HepG2 (cell line): ENCODE results near the gene BASP1. TPM values are rescaled to one million over a fixed set of nuclear protein-coding genes. Genes with fewer than 3 reads are reported as not detected.

ENCODE experiments used
- ATAC-seq: fragments of 200-7000 bp; cut with Tn5 transposase; 3 replicates; pipeline ENCODE4 v1.9.1; 2020; ENCODE audit warnings: mild to moderate bottlenecking, moderate library complexity
- BruUV-seq: library from RNA; stranded (reverse); fragments of 400-500 nt; replicated peaks from 2 replicates; lab custom pipeline; 2021; lab: Mats Ljungman, UMichigan
- CTCF ChIA-PET: fragments of 300-600 bp; formaldehyde crosslinking; extraction: SDS; loops from one replicate; lab custom pipeline; 2021; ENCODE audit warnings: low total read pairs, inconsistent platforms, low intra/inter-chr PET ratio; lab: Yijun Ruan, JAX
- POLR2A ChIA-PET: fragments of 350-600 bp; sonication (Branson Sonifier 250); formaldehyde crosslinking; loops from one replicate; lab custom pipeline; 2020; ENCODE audit warnings: antibody characterized with exemption, inconsistent platforms; lab: Yijun Ruan, JAX
- DNase-seq: peaks from one replicate; pipeline ENCODE4 v3.0.0-alpha.2; 2015; ENCODE audit warnings: low spot score
- FAIRE-seq: peaks from 3 replicates; lab custom pipeline; 2011; peaks lifted over from hg19 to GRCh38; lab: Jason Lieb, UNC
- H2AFZ ChIP-seq: one replicate; pipeline ENCODE4 v1.6.1; 2011; ENCODE audit warnings: low read length, inconsistent platforms
- H3K27ac ChIP-seq: fragments of 300-600 bp; 3 replicates; pipeline ENCODE4 v1.8.0; 2011; ENCODE audit warnings: mixed run types, mild to moderate bottlenecking, mixed read lengths, low read length, inconsistent platforms; ENCODE audit not compliant: insufficient read depth; ENCODE audit errors: extremely low read length
- H3K27me3 ChIP-seq, 2 experiments: fragments of 200-600 bp in 1 of 2; 2 replicates in 1 of 2; 3 replicates in 1 of 2; pipeline versions ENCODE4 v1.6.0 to v1.8.0; 2011; ENCODE audit warnings: low read length in 2 of 2, mild to moderate bottlenecking in 2 of 2, moderate library complexity in 2 of 2, inconsistent platforms in 1 of 2; ENCODE audit not compliant: insufficient read depth in 2 of 2, control insufficient read depth in 1 of 2
- H3K36me3 ChIP-seq, 2 experiments: fragments of 200-600 bp in 1 of 2; replicated peaks in 1 of 2; 2 replicates in 1 of 2; 3 replicates in 1 of 2; pipeline versions ENCODE4 v1.5.1 to v1.8.0; 2011; ENCODE audit warnings: low read length in 2 of 2, inconsistent platforms in 1 of 2; ENCODE audit not compliant: insufficient read depth in 2 of 2, control insufficient read depth in 1 of 2
- H3K4me1 ChIP-seq: 2 replicates; pipeline ENCODE4 v1.5.1; 2012; ENCODE audit warnings: low read length, inconsistent platforms; ENCODE audit not compliant: insufficient read depth
- H3K4me2 ChIP-seq: 2 replicates; pipeline ENCODE4 v1.6.0; 2011; ENCODE audit warnings: low read depth, low read length, inconsistent platforms
- H3K4me3 ChIP-seq, 3 experiments: fragments of 200-600 bp in 1 of 3; sonication (generic), shearing (Covaris generic) in 1 of 3; replicated peaks in 1 of 3; 2 replicates each; pipeline ENCODE4 v1.5.1; 2011 to 2016; ENCODE audit warnings: low read length in 3 of 3, inconsistent platforms in 2 of 3, low read depth in 2 of 3, mild to moderate bottlenecking in 2 of 3, control low read depth in 1 of 3, mixed read lengths in 1 of 3; ENCODE audit not compliant: insufficient read depth in 1 of 3
- H3K79me2 ChIP-seq: one replicate; pipeline ENCODE4 v1.6.1; 2011; ENCODE audit warnings: low read length, inconsistent platforms; ENCODE audit not compliant: insufficient read depth
- H3K9ac ChIP-seq: 2 replicates; pipeline ENCODE4 v1.6.0; 2011; ENCODE audit warnings: mild to moderate bottlenecking, low read depth, low read length, inconsistent platforms; ENCODE audit not compliant: insufficient read depth
- H3K9me3 ChIP-seq: 2 replicates; pipeline ENCODE4 v1.5.1; 2012; ENCODE audit warnings: mild to moderate bottlenecking, low read length
- H4K20me1 ChIP-seq: 2 replicates; pipeline ENCODE4 v1.6.0; 2011; ENCODE audit warnings: inconsistent platforms, mild to moderate bottlenecking, low read length, moderate library complexity; ENCODE audit not compliant: insufficient read depth
- AGO2 ChIP-seq: fragments of 200-400 bp; formaldehyde crosslinking; optimal IDR thresholded peaks from 2 replicates; pipeline ENCODE3; 2017; ENCODE audit warnings: mild to moderate bottlenecking, low read depth, low read length, moderate library complexity
- EZH2 ChIP-seq: conservative IDR thresholded peaks from 2 replicates; pipeline ENCODE4 v1.6.1; 2012; ENCODE audit warnings: mild to moderate bottlenecking, low read depth, low read length, moderate library complexity
- FOXP4 ChIP-seq: sonication (generic); formaldehyde crosslinking; IDR thresholded peaks from 2 replicates; pipeline ENCODE4 v1.4.0; 2020; ENCODE audit warnings: missing genetic modification reagents
- HES4 ChIP-seq: sonication (generic); formaldehyde crosslinking; IDR thresholded peaks from 2 replicates; pipeline ENCODE4 v1.9.0; 2021; ENCODE audit warnings: mild to moderate bottlenecking, missing genetic modification reagents, borderline replicate concordance
- HNF1A ChIP-seq, 2 experiments: sonication (generic) in 1 of 2; formaldehyde crosslinking in 1 of 2; IDR thresholded peaks; 2 replicates each; pipeline versions ENCODE4 v1.4.0 to v1.6.1; 2016 to 2020; ENCODE audit warnings: borderline replicate concordance in 1 of 2, low read depth in 1 of 2, mild to moderate bottlenecking in 1 of 2, missing genetic modification reagents in 1 of 2
- RBM39 ChIP-seq: fragments of 200-400 bp; formaldehyde crosslinking; IDR thresholded peaks from one replicate; pipeline ENCODE4 v1.6.1; 2018; ENCODE audit warnings: antibody characterized with exemption, mild to moderate bottlenecking, low read depth, low read length; ENCODE audit not compliant: poor library complexity, severe bottlenecking
- SIN3A ChIP-seq: IDR thresholded peaks from 2 replicates; pipeline ENCODE4 v1.6.1; 2011; ENCODE audit warnings: low read depth, mild to moderate bottlenecking, control low read depth, low read length, borderline replicate concordance
- SMARCC2 ChIP-seq: fragments of 450-650 bp; IDR thresholded peaks from 2 replicates; pipeline ENCODE4 v1.6.1; 2017; ENCODE audit warnings: antibody characterized with exemption, mild to moderate bottlenecking
- SMARCE1 ChIP-seq: fragments of 450-650 bp; IDR thresholded peaks from 2 replicates; pipeline ENCODE4 v1.6.1; 2017; ENCODE audit warnings: borderline replicate concordance
- SP1 ChIP-seq, 2 experiments: fragments of 450-650 bp in 1 of 2; sonication (generic) in 1 of 2; formaldehyde crosslinking in 1 of 2; IDR thresholded peaks; 2 replicates each; pipeline versions ENCODE4 v1.4.0 to v1.6.1; 2016 to 2020; ENCODE audit warnings: missing genetic modification reagents in 1 of 2
- ZBTB20 ChIP-seq: sonication (generic); formaldehyde crosslinking; IDR thresholded peaks from 2 replicates; pipeline ENCODE4 v1.8.1; 2023; ENCODE audit warnings: missing genetic modification reagents, low read depth, mild to moderate bottlenecking, borderline replicate concordance
- ZNF280B ChIP-seq: sonication (generic); formaldehyde crosslinking; IDR thresholded peaks from 2 replicates; pipeline ENCODE4 v1.5.0; 2020; ENCODE audit warnings: missing genetic modification reagents, mild to moderate bottlenecking, borderline replicate concordance
- ZNF326 ChIP-seq: sonication (generic); formaldehyde crosslinking; IDR thresholded peaks from 2 replicates; pipeline ENCODE4 v1.4.0; 2020; ENCODE audit warnings: missing genetic modification reagents, borderline replicate concordance
- ZNF333 ChIP-seq: sonication (generic); formaldehyde crosslinking; IDR thresholded peaks from 2 replicates; pipeline ENCODE4 v1.4.0; 2020; ENCODE audit warnings: mild to moderate bottlenecking, missing genetic modification reagents, borderline replicate concordance
- ZNF75D ChIP-seq: sonication (generic); formaldehyde crosslinking; IDR thresholded peaks from 2 replicates; pipeline ENCODE4 v1.8.1; 2023; ENCODE audit warnings: missing genetic modification reagents, mild to moderate bottlenecking, borderline replicate concordance
- WGBS: methylation state at CpG from one replicate; pipeline ENCODE4 v1.1.6; 2017; ENCODE audit warnings: low lambda C conversion rate; 5-methylcytosine and 5-hydroxymethylcytosine counted together
- in situ Hi-C: cut with HindIII; loops from 2 replicates; pipeline ENCODE4 v1.10.0; 2017; ENCODE audit warnings: low pct_unique_long_range_greater_than_20kb; ENCODE audit not compliant: extremely low pct_ligation_motif_present
- intact Hi-C: fragments of 100-400 bp; cut with micrococcal nuclease; formaldehyde crosslinking; loops from one replicate; pipeline ENCODE4 v1.10.0; 2022; ENCODE audit not compliant: unreplicated experiment
- polyA plus RNA-seq, 8 experiments: library from polyadenylated mRNA; depleted of rRNA in 3 of 8; stranded (reverse) in 7 of 8; unstranded in 1 of 8; fragments of >200 nt; fragmentation: Illumina TruSeq in 4 of 8; extraction: Trizol in 4 of 8; gene quantifications; 2 replicates each; pipeline versions ENCODE4 v1.2.1 to v1.2.3, GENCODE V29; 2011 to 2016; ENCODE audit warnings: low read depth in 4 of 8, missing spikeins in 1 of 8, mixed read lengths in 1 of 8; ENCODE audit not compliant: insufficient read depth in 1 of 8
- total RNA-seq, 5 experiments: library from RNA; depleted of rRNA; stranded (reverse); fragments of >200 nt; fragmentation: Illumina TruSeq; extraction: Trizol; gene quantifications; 2 replicates each; pipeline ENCODE4 v1.2.3, GENCODE V29; 2016; ENCODE audit warnings: low read depth in 1 of 5

Gene BASP1
- total and polyA plus RNA-seq, 2 of the 13 experiments (the other 11 are each of a cell fraction or from before 2014, with no cell fraction given): 0.04 TPM; not detected in 1

GRCh38 chr5:17204133-17204489, 13.3 kb upstream of the BASP1 start:
- Histone ChIP-seq H3K4me2 (no peak overlapping the region), H3K27me3 (peaks cover 0 to 4% of the 10 kb centered on the region in 2 experiments; a peak in 1 of 5 replicates), H3K36me3 (no peaks in the 10 kb centered on the region), H3K79me2 (no peaks in the 10 kb centered on the region), H3K27ac (no peak overlapping the region), H3K4me3 (no peak overlapping the region), H2AFZ (no peak overlapping the region), H3K9ac (no peak overlapping the region), H3K4me1 (no peaks in the 10 kb centered on the region), H4K20me1 (no peaks in the 10 kb centered on the region), H3K9me3 (no peaks in the 10 kb centered on the region)
- intact Hi-C loops (no loop called here), in situ Hi-C loops (no loop called here)
- DNase-seq (no peak), ATAC-seq (peak; percentile 28; the same call in 2 of the 3 replicates), FAIRE-seq (no peak)
- BruUV-seq: no TSS peak
- WGBS: 16% methylated on average over 6 of the region's 6 CpGs
- CTCF ChIA-PET: interaction anchor here (1.2 kb wide), 1 partner anchor 413 kb away, joined by 7 read pairs; no protein-coding TSS in a partner anchor
- POLR2A ChIA-PET: no interaction called here
- TF ChIP-seq ZNF333 (CRISPR knock-in tag): no peak
- TF ChIP-seq SP1 (IDR thresholded peaks at IDR 0.05): no peak
- TF ChIP-seq SP1 (CRISPR knock-in tag; IDR thresholded peaks at IDR 0.05): no peak
- TF ChIP-seq SMARCE1: no peak
- no peak for TF ChIP-seq AGO2
- TF ChIP-seq HES4 (CRISPR knock-in tag): no peak
- TF ChIP-seq ZNF280B (CRISPR knock-in tag): no peak
- no peak for TF ChIP-seq HNF1A (IDR thresholded peaks at IDR 0.05; ENCODE audit: low read depth)
- TF ChIP-seq HNF1A (CRISPR knock-in tag; IDR thresholded peaks at IDR 0.05; ENCODE audit: borderline replicate concordance): no peak
- TF ChIP-seq SIN3A: no peak
- no peak for TF ChIP-seq FOXP4 (CRISPR knock-in tag)
- TF ChIP-seq RBM39: no peak
- no peak for TF ChIP-seq EZH2
- TF ChIP-seq ZBTB20 (CRISPR knock-in tag): no peak
- TF ChIP-seq ZNF75D: no peak
- TF ChIP-seq SMARCC2: no peak
- no peak for TF ChIP-seq ZNF326 (CRISPR knock-in tag)
